Measurements from ENCODE around the gene KLC1. TPM values are rescaled to one million over a fixed set of nuclear protein-coding genes. Genes with fewer than 3 reads are reported as not detected.
A peak's percentile ranks its signal among the peaks of the same experiment; 100 is the strongest.

KLC1 gene
- total RNA-seq, 1 donor from 2014 or later: 211 TPM

DNA sequence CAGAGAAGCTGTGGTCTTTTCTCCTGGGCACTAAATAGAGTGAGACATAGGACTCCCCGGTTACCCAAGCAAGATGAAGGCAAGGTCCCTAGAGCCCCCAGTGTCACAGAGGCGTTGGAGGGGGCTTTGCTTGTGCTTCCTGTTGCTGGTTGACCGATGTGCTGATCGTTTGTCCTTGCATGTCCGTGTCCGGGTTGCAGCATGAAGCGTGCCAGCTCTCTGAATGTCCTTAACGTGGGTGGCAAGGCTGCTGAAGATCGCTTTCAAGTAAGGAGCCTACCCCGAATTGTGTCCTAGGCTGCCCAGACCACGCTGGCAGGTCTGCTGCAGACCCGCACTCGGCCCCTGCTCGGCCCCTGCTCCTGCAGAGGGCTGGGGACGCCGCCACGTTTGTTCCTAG, 63.1 kb downstream of the KLC1 start:
- no peak for DNase-seq (ENCODE audit: extremely low spot score, unreplicated experiment)
- Mint-ChIP-seq H3K4me1 (ENCODE audit: unreplicated experiment) (peaks cover 23% of the 10 kb centered on the region), H3K4me3 (ENCODE audit: unreplicated experiment) (no peak overlapping the region), H3K27ac (ENCODE audit: unreplicated experiment) (no peak overlapping the region), H3K27me3 (ENCODE audit: unreplicated experiment) (no peaks in the 10 kb centered on the region), H3K9me3 (ENCODE audit: unreplicated experiment) (no peaks in the 10 kb centered on the region), H3K36me3 (ENCODE audit: unreplicated experiment) (peaks cover 27% of the 10 kb centered on the region)
- TF ChIP-seq, protein P1, sequence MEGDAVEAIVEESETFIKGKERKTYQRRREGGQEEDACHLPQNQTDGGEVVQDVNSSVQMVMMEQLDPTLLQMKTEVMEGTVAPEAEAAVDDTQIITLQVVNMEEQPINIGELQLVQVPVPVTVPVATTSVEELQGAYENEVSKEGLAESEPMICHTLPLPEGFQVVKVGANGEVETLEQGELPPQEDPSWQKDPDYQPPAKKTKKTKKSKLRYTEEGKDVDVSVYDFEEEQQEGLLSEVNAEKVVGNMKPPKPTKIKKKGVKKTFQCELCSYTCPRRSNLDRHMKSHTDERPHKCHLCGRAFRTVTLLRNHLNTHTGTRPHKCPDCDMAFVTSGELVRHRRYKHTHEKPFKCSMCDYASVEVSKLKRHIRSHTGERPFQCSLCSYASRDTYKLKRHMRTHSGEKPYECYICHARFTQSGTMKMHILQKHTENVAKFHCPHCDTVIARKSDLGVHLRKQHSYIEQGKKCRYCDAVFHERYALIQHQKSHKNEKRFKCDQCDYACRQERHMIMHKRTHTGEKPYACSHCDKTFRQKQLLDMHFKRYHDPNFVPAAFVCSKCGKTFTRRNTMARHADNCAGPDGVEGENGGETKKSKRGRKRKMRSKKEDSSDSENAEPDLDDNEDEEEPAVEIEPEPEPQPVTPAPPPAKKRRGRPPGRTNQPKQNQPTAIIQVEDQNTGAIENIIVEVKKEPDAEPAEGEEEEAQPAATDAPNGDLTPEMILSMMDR (IDR thresholded peaks at IDR 0.05): no peak

DNA sequence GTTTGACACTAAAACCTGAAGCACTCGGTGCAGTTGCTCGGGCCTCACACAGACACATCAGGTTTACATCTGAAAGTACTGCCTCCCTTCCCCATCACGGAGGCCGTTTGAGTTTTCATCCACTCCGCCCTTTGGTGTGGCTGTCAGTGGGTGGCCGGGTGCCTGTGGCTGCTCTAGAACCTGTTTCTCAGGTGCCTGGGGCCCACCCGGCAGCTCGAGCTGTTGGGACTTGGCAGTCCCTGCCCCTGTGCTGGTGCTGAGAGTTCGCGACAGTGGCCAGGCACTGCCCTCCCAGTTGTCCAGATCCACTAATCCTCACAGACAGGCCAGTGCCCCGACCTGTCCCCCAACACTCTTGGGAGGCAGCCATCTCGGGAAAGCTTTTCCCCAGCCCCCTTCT, 63.9 kb downstream of the KLC1 start:
- DNase-seq (ENCODE audit: extremely low spot score, unreplicated experiment): no peak
- Mint-ChIP-seq H3K27me3 (ENCODE audit: unreplicated experiment) (no peaks in the 10 kb centered on the region), H3K9me3 (ENCODE audit: unreplicated experiment) (no peaks in the 10 kb centered on the region), H3K36me3 (ENCODE audit: unreplicated experiment) (peaks cover 24% of the 10 kb centered on the region), H3K27ac (ENCODE audit: unreplicated experiment) (no peak overlapping the region), H3K4me1 (ENCODE audit: unreplicated experiment) (peaks cover 25% of the 10 kb centered on the region), H3K4me3 (ENCODE audit: unreplicated experiment) (no peak overlapping the region)
- TF ChIP-seq, protein P1 (IDR thresholded peaks at IDR 0.05): no peak

DNA sequence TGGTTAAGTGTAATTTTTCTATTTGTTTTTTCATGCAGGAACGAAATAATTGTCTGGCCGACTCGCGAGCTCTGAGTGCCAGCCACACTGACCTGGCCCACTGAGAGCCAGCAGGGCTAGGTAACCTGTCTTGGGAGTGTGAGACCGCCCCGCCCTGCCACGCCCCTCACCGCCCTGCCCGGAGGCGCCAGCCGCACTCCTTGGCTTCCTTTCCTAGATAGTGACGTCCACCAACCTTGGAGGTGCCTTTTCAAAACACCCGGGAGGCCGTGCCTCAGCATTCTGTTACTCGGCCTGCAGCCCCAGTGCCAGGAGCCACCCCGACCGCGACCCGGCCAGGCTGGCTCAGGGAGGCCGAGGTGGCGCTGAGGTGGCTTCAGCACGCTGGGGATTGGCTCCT, 64.5 kb downstream of the KLC1 start:
- Mint-ChIP-seq H3K27ac (ENCODE audit: unreplicated experiment) (no peak overlapping the region), H3K27me3 (ENCODE audit: unreplicated experiment) (no peaks in the 10 kb centered on the region)

DNA sequence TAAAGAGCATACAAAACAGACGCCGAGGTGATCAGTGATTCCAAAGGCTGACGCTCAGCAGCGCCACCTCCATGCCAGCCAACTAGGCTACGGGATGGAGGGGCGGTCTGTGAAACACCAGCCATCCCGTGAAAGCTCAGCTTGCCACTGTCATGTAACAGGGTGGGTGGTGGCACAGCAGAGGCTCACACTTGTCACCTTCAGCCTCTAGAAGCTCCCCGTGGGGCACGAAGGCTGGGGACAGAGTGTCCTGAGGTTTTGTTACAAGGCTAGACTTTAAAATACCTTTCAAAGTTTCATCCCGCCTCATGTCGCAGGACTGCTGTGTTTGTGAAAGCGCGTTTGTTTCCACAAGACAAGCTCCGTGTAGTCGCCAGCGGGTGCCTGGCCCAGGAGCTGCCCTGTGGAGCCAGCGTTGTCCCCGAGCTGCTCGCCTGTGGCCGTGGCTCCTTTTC, 65.6 kb downstream of the KLC1 start:
- no peak overlapping the region for H3K4me3 Mint-ChIP-seq (ENCODE audit: unreplicated experiment)
- H3K27me3 Mint-ChIP-seq (ENCODE audit: unreplicated experiment): no peaks in the 10 kb centered on the region
- peaks cover 23% of the 10 kb centered on the region for H3K4me1 Mint-ChIP-seq (ENCODE audit: unreplicated experiment)
- TF ChIP-seq, protein P1 (IDR thresholded peaks at IDR 0.05): no peak
- DNase-seq (ENCODE audit: extremely low spot score, unreplicated experiment): no peak
- H3K9me3 Mint-ChIP-seq (ENCODE audit: unreplicated experiment): no peaks in the 10 kb centered on the region
- H3K27ac Mint-ChIP-seq (ENCODE audit: unreplicated experiment): no peak overlapping the region
- H3K36me3 Mint-ChIP-seq (ENCODE audit: unreplicated experiment): peaks cover 18% of the 10 kb centered on the region

More for the DNA sequence above, 64.5 kb downstream of the KLC1 start:
- H3K4me3 Mint-ChIP-seq (ENCODE audit: unreplicated experiment): no peak overlapping the region
- H3K9me3 Mint-ChIP-seq (ENCODE audit: unreplicated experiment): no peaks in the 10 kb centered on the region
- TF ChIP-seq, protein P1 (IDR thresholded peaks at IDR 0.05): no peak
- H3K4me1 Mint-ChIP-seq (ENCODE audit: unreplicated experiment): peaks cover 25% of the 10 kb centered on the region
- H3K36me3 Mint-ChIP-seq (ENCODE audit: unreplicated experiment): peaks cover 21% of the 10 kb centered on the region
- no peak for DNase-seq (ENCODE audit: extremely low spot score, unreplicated experiment)

DNA sequence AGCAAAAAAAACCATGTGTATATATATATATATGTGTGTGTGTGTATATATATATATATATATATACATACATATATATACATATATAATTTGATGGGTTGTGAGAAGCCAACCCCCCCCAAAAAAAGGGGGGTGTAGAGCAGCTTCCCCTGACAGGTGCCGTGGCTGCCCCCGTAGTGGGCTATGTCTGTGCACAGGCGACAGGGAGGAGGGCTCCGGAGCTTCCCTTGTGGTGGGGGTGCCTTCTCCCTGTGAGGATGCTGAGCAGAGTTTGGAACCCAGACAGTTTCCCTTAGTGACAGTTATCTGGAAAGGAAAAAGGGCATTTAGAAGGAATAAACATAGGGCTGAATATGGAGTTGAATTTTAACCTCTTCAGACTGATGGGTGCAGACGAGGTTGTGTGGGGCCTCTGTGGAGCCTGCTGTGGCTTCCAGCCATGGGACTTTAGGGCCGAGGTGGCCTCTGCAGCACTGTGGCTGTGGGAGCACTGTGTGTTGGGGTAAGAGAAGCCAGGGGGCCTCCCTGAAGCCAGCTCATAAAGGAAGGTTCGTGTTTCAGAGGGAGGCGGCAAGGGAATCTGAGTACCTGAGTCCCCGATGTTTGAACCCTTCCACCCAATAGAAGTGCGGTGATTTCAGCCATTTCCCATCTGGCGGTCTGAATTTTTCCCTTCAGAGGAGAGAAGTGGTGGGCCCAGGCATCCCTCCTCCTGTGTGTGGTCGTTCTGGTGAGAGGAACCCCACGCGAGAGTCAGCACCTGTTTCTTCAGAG, 66.5 kb downstream of the KLC1 start:
- peaks cover 17% of the 10 kb centered on the region for H3K36me3 Mint-ChIP-seq (ENCODE audit: unreplicated experiment)
- H3K4me3 Mint-ChIP-seq (ENCODE audit: unreplicated experiment): no peak overlapping the region
- peak overlapping the region; percentile 75 for H3K27ac Mint-ChIP-seq (ENCODE audit: unreplicated experiment)
- peaks cover 23% of the 10 kb centered on the region for H3K4me1 Mint-ChIP-seq (ENCODE audit: unreplicated experiment)
- H3K27me3 Mint-ChIP-seq (ENCODE audit: unreplicated experiment): no peaks in the 10 kb centered on the region
- H3K9me3 Mint-ChIP-seq (ENCODE audit: unreplicated experiment): no peaks in the 10 kb centered on the region
- TF ChIP-seq, protein P1 (IDR thresholded peaks at IDR 0.05): no peak
- DNase-seq (ENCODE audit: extremely low spot score, unreplicated experiment): no peak
